HepG2 (cell line): Measurements from ENCODE around the gene LSM14B. TPM values are rescaled to one million over a fixed set of nuclear protein-coding genes. Genes with fewer than 3 reads are reported as not detected.

Source experiments
- ATAC-seq: fragments of 200-7000 bp; cut with Tn5 transposase; 3 replicates; pipeline ENCODE4 v1.9.1; 2020; ENCODE audit warnings: mild to moderate bottlenecking, moderate library complexity
- BruUV-seq: library from RNA; stranded (reverse); fragments of 400-500 nt; replicated peaks from 2 replicates; lab custom pipeline; 2021; lab: Mats Ljungman, UMichigan
- CTCF ChIA-PET: fragments of 300-600 bp; formaldehyde crosslinking; extraction: SDS; loops from one replicate; lab custom pipeline; 2021; ENCODE audit warnings: low total read pairs, inconsistent platforms, low intra/inter-chr PET ratio; lab: Yijun Ruan, JAX
- POLR2A ChIA-PET: fragments of 350-600 bp; sonication (Branson Sonifier 250); formaldehyde crosslinking; loops from one replicate; lab custom pipeline; 2020; ENCODE audit warnings: antibody characterized with exemption, inconsistent platforms; lab: Yijun Ruan, JAX
- DNase-seq: peaks from one replicate; pipeline ENCODE4 v3.0.0-alpha.2; 2015; ENCODE audit warnings: low spot score
- FAIRE-seq: peaks from 3 replicates; lab custom pipeline; 2011; peaks lifted over from hg19 to GRCh38; lab: Jason Lieb, UNC
- H2AFZ ChIP-seq: one replicate; pipeline ENCODE4 v1.6.1; 2011; ENCODE audit warnings: low read length, inconsistent platforms
- H3K27ac ChIP-seq: fragments of 300-600 bp; 3 replicates; pipeline ENCODE4 v1.8.0; 2011; ENCODE audit warnings: mixed run types, mild to moderate bottlenecking, mixed read lengths, low read length, inconsistent platforms; ENCODE audit not compliant: insufficient read depth; ENCODE audit errors: extremely low read length
- H3K27me3 ChIP-seq, 2 experiments: fragments of 200-600 bp in 1 of 2; 2 replicates in 1 of 2; 3 replicates in 1 of 2; pipeline versions ENCODE4 v1.6.0 to v1.8.0; 2011; ENCODE audit warnings: low read length in 2 of 2, mild to moderate bottlenecking in 2 of 2, moderate library complexity in 2 of 2, inconsistent platforms in 1 of 2; ENCODE audit not compliant: insufficient read depth in 2 of 2, control insufficient read depth in 1 of 2
- H3K36me3 ChIP-seq, 2 experiments: fragments of 200-600 bp in 1 of 2; replicated peaks in 1 of 2; 2 replicates in 1 of 2; 3 replicates in 1 of 2; pipeline versions ENCODE4 v1.5.1 to v1.8.0; 2011; ENCODE audit warnings: low read length in 2 of 2, inconsistent platforms in 1 of 2; ENCODE audit not compliant: insufficient read depth in 2 of 2, control insufficient read depth in 1 of 2
- H3K4me1 ChIP-seq: 2 replicates; pipeline ENCODE4 v1.5.1; 2012; ENCODE audit warnings: low read length, inconsistent platforms; ENCODE audit not compliant: insufficient read depth
- H3K4me2 ChIP-seq: 2 replicates; pipeline ENCODE4 v1.6.0; 2011; ENCODE audit warnings: low read depth, low read length, inconsistent platforms
- H3K4me3 ChIP-seq, 3 experiments: fragments of 200-600 bp in 1 of 3; sonication (generic), shearing (Covaris generic) in 1 of 3; replicated peaks in 1 of 3; 2 replicates each; pipeline ENCODE4 v1.5.1; 2011 to 2016; ENCODE audit warnings: low read length in 3 of 3, inconsistent platforms in 2 of 3, low read depth in 2 of 3, mild to moderate bottlenecking in 2 of 3, control low read depth in 1 of 3, mixed read lengths in 1 of 3; ENCODE audit not compliant: insufficient read depth in 1 of 3
- H3K79me2 ChIP-seq: one replicate; pipeline ENCODE4 v1.6.1; 2011; ENCODE audit warnings: low read length, inconsistent platforms; ENCODE audit not compliant: insufficient read depth
- H3K9ac ChIP-seq: 2 replicates; pipeline ENCODE4 v1.6.0; 2011; ENCODE audit warnings: mild to moderate bottlenecking, low read depth, low read length, inconsistent platforms; ENCODE audit not compliant: insufficient read depth
- H3K9me3 ChIP-seq: 2 replicates; pipeline ENCODE4 v1.5.1; 2012; ENCODE audit warnings: mild to moderate bottlenecking, low read length
- H4K20me1 ChIP-seq: 2 replicates; pipeline ENCODE4 v1.6.0; 2011; ENCODE audit warnings: inconsistent platforms, mild to moderate bottlenecking, low read length, moderate library complexity; ENCODE audit not compliant: insufficient read depth
- ATF7-NPFF ChIP-seq: sonication (generic); formaldehyde crosslinking; IDR thresholded peaks from 2 replicates; pipeline ENCODE4 v1.8.1; 2023; ENCODE audit warnings: mild to moderate bottlenecking, low read depth, missing genetic modification reagents, moderate library complexity
- CEBPZ ChIP-seq: IDR thresholded peaks from 2 replicates; pipeline ENCODE4 v1.6.1; 2012; ENCODE audit warnings: low read length, improper control_type of control experiment
- EED ChIP-seq: sonication (generic); formaldehyde crosslinking; IDR thresholded peaks from 2 replicates; pipeline ENCODE4 v1.5.0; 2020; ENCODE audit warnings: mild to moderate bottlenecking, missing genetic modification reagents
- ELF1 ChIP-seq: sonication (generic); formaldehyde crosslinking; IDR thresholded peaks from 2 replicates; pipeline ENCODE4 v1.4.0; 2020; ENCODE audit warnings: missing genetic modification reagents
- ETV5 ChIP-seq: IDR thresholded peaks from 2 replicates; pipeline ENCODE4 v1.6.1; 2018; ENCODE audit warnings: missing biosample characterization, missing genetic modification reagents, inconsistent platforms, borderline replicate concordance
- HBP1 ChIP-seq: IDR thresholded peaks from 2 replicates; pipeline ENCODE4 v1.6.1; 2016; ENCODE audit warnings: low read depth, control low read depth
- HES4 ChIP-seq: sonication (generic); formaldehyde crosslinking; IDR thresholded peaks from 2 replicates; pipeline ENCODE4 v1.9.0; 2021; ENCODE audit warnings: mild to moderate bottlenecking, missing genetic modification reagents, borderline replicate concordance
- KDM2A ChIP-seq: sonication (generic); formaldehyde crosslinking; IDR thresholded peaks from 2 replicates; pipeline ENCODE4 v1.4.0; 2020; ENCODE audit warnings: low read depth, missing genetic modification reagents, borderline replicate concordance
- NKX3-1 ChIP-seq: sonication (generic); formaldehyde crosslinking; IDR thresholded peaks from 2 replicates; pipeline ENCODE4 v1.5.0; 2020; ENCODE audit warnings: missing genetic modification reagents
- SMC3 ChIP-seq: IDR thresholded peaks from 2 replicates; pipeline ENCODE4 v1.6.1; 2011; ENCODE audit warnings: low read length, improper control_type of control experiment
- SRY ChIP-seq: sonication (generic); formaldehyde crosslinking; IDR thresholded peaks from 2 replicates; pipeline ENCODE4 v1.8.0; 2022; ENCODE audit warnings: mild to moderate bottlenecking, missing genetic modification reagents
- TFE3 ChIP-seq: IDR thresholded peaks from 2 replicates; pipeline ENCODE4 v1.6.1; 2016
- ZNF20 ChIP-seq: sonication (generic); formaldehyde crosslinking; IDR thresholded peaks from 2 replicates; pipeline ENCODE4 v1.4.0; 2020; ENCODE audit warnings: mild to moderate bottlenecking, moderate library complexity, missing genetic modification reagents
- ZNF512 ChIP-seq: sonication (generic); formaldehyde crosslinking; IDR thresholded peaks from 2 replicates; pipeline ENCODE4 v1.4.0; 2020; ENCODE audit warnings: mild to moderate bottlenecking, missing genetic modification reagents
- ZNF614 ChIP-seq: IDR thresholded peaks from 2 replicates; pipeline ENCODE4 v1.6.1; 2018; ENCODE audit warnings: missing biosample characterization, missing genetic modification reagents, inconsistent platforms, borderline replicate concordance
- WGBS: methylation state at CpG from one replicate; pipeline ENCODE4 v1.1.6; 2017; ENCODE audit warnings: low lambda C conversion rate; 5-methylcytosine and 5-hydroxymethylcytosine counted together
- in situ Hi-C: cut with HindIII; loops from 2 replicates; pipeline ENCODE4 v1.10.0; 2017; ENCODE audit warnings: low pct_unique_long_range_greater_than_20kb; ENCODE audit not compliant: extremely low pct_ligation_motif_present
- intact Hi-C: fragments of 100-400 bp; cut with micrococcal nuclease; formaldehyde crosslinking; loops from one replicate; pipeline ENCODE4 v1.10.0; 2022; ENCODE audit not compliant: unreplicated experiment
- polyA plus RNA-seq, 8 experiments: library from polyadenylated mRNA; depleted of rRNA in 3 of 8; stranded (reverse) in 7 of 8; unstranded in 1 of 8; fragments of >200 nt; fragmentation: Illumina TruSeq in 4 of 8; extraction: Trizol in 4 of 8; gene quantifications; 2 replicates each; pipeline versions ENCODE4 v1.2.1 to v1.2.3, GENCODE V29; 2011 to 2016; ENCODE audit warnings: low read depth in 4 of 8, missing spikeins in 1 of 8, mixed read lengths in 1 of 8; ENCODE audit not compliant: insufficient read depth in 1 of 8
- total RNA-seq, 5 experiments: library from RNA; depleted of rRNA; stranded (reverse); fragments of >200 nt; fragmentation: Illumina TruSeq; extraction: Trizol; gene quantifications; 2 replicates each; pipeline ENCODE4 v1.2.3, GENCODE V29; 2016; ENCODE audit warnings: low read depth in 1 of 5

The LSM14B gene
- total and polyA plus RNA-seq, 2 of the 13 experiments (the other 11 are each of a cell fraction or from before 2014, with no cell fraction given), result 43.3 to 79.2 TPM

GRCh38 chr20:62136283-62137091, 14.2 kb downstream of the LSM14B start:
- peak; percentile 74 for DNase-seq
- Histone ChIP-seq H2AFZ (no peak overlapping the region), H3K4me2 (no peak overlapping the region), H3K27ac (peak overlapping the region; percentile 13), H3K4me3 (no peak overlapping the region), H3K9me3 (no peaks in the 10 kb centered on the region), H3K79me2 (peaks cover 25% of the 10 kb centered on the region), H3K4me1 (peaks cover 45% of the 10 kb centered on the region), H3K36me3 (peaks cover 61 to 87% of the 10 kb centered on the region in 2 experiments), H3K27me3 (no peaks in the 10 kb centered on the region), H4K20me1 (peaks cover 48% of the 10 kb centered on the region), H3K9ac (no peak overlapping the region)
- in situ Hi-C loops (no loop called here), intact Hi-C loops (loop anchor here (1.0 to 5.0 kb wide), 3 partner anchors 14 to 125 kb away; partner anchors contain the start of genes LSM14B and TAF4)
- ChIA-PET CTCF (interaction anchor here (0.7 to 3.5 kb wide), 5 partner anchors 21 to 155 kb away, joined by 3 to 48 read pairs (median 4); no protein-coding TSS in a partner anchor), POLR2A (interaction anchor here (1.2 to 7.8 kb wide), 8 partner anchors 8 to 125 kb away, joined by 4 to 86 read pairs (median 6); partner anchors contain the start of genes LSM14B and TAF4)
- TSS peak; percentile 5 for BruUV-seq
- peak; percentile 74 for FAIRE-seq
- ATAC-seq, result peak; percentile 39
- WGBS, result 66% methylated on average over 8 of the region's 8 CpGs
- TF ChIP-seq ATF7-NPFF, result no peak
- no peak for TF ChIP-seq ZNF20
- TF ChIP-seq HBP1 (CRISPR knock-in tag), result no peak
- TF ChIP-seq ZNF512 (CRISPR knock-in tag), result no peak
- TF ChIP-seq SMC3, result peak; percentile 98
- TF ChIP-seq SRY (CRISPR knock-in tag), result no peak
- TF ChIP-seq KDM2A (CRISPR knock-in tag), result peak; percentile 54; the same call in 1 of the 2 replicates
- 0 out of 2 replicates have a peak, but pooled peaks have one; percentile 10 for TF ChIP-seq ELF1 (CRISPR knock-in tag)
- peak; percentile 64; the same call in 1 of the 2 replicates for TF ChIP-seq ZNF614 (CRISPR knock-in tag)
- no peak for TF ChIP-seq HES4
- TF ChIP-seq EED, result no peak
- 0 out of 2 replicates have a peak, but pooled peaks have one; percentile 20 for TF ChIP-seq TFE3
- TF ChIP-seq CEBPZ, result no peak
- TF ChIP-seq ETV5 (CRISPR knock-in tag), result 0 out of 2 replicates have a peak, but pooled peaks have one; percentile 16
- TF ChIP-seq NKX3-1 (CRISPR knock-in tag), result peak; percentile 23; the same call in 1 of the 2 replicates
